GM21447 (cell line): Measurements from ENCODE around the gene CD320.

Experiments used
- ATAC-seq: cut with Tn5 transposase; IDR thresholded peaks from one replicate; pipeline ENCODE4 v1.9.1; 2021; ENCODE audit not compliant: unreplicated experiment

Gene CD320

GRCh38 chr19:8255426-8256125, 52.6 kb downstream of the CD320 start:
- no peak for ATAC-seq

GRCh38 chr19:8254286-8255001, 53.7 kb downstream of the CD320 start:
- no peak for ATAC-seq

GRCh38 chr19:8253678-8254077, 54.5 kb downstream of the CD320 start:
- no peak for ATAC-seq

- no peak for ATAC-seq
Measured at GRCh38 chr19:8252922-8253589, 55.1 kb downstream of the CD320 start.
